ENCODE results near the gene SETBP1.

The SETBP1 gene

DNA sequence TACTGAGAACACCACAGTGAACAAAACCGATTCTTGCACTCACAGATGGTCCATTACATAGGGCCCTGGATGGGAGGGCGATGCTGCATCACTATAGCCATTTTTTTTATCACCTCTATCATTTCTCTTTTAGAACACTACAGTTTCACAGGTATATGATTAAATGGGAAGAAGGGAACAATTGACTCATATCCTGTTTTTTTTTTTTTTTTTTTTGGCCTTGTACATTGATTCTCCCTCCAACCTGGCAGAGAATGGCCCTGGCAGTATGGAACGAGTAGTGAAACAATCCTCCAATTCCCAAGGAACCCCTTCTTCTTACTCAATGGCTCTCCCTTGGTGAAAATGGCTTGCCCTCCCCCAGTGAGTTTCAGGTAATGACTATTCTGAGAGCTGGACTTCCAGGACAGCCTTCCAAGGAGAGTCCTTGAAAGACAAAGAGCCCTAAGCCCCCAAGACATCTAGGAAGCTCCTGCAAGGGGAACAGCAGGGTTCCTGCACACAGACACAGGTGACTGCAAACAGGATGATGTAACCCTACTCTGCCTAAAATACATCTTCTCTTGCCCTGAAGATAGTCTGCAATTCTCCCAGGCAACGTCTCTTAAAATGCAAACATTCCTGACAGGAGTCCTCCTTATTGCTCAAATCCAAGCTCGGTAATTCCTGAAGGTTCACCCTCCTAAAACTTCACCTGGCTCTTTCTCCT is 405.4 kb downstream of the SETBP1 start:
- no peak for DNase-seq

DNA sequence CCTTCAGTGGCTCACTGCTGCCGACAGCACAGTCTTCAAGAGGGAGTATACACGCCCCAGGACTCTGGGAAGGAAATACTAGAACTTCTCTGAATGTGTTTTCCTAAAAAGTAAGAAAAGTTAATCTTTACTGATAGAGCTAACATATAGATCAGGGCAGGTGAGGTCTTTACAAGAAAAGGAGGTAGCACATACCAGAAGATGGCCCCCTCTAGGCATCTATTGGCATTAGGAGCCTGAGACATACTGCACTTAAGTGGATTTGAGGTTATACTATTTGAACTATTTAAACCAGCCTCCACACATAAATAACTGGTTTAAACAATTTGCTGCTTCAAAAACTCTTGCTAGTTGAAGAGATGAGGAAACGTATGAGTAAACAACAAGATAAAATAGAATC is 406.1 kb downstream of the SETBP1 start:
- no peak for DNase-seq

DNA sequence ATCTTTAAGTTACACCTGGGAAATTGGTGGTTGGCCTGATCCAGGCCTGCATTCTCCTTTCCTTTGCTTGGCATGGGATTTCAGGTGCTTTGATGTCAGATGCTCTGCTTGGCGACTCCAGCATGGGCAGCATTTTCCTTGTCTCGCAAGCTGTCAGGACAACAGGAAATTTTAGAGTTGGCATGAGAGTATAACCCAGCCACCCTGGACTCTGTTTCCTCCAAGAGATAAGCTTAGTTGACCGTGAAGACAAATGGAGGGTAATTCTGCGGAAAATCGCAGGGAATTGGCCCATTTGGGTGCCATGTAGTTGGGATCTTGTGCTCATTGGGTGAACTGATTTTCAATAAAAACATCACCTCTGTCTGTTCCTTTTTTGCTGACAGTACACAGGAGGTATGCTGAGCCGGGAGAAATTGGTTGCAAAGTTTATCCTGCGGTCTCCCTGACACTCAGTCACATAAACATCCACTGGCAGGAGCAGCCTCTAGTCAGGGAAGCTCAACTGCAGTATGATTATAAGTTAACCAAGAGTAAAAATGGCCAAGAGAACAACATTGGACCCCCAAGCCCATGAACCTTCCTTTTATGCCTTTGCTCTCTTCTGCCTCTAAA is 409.9 kb downstream of the SETBP1 start:
- no peak for DNase-seq

DNA sequence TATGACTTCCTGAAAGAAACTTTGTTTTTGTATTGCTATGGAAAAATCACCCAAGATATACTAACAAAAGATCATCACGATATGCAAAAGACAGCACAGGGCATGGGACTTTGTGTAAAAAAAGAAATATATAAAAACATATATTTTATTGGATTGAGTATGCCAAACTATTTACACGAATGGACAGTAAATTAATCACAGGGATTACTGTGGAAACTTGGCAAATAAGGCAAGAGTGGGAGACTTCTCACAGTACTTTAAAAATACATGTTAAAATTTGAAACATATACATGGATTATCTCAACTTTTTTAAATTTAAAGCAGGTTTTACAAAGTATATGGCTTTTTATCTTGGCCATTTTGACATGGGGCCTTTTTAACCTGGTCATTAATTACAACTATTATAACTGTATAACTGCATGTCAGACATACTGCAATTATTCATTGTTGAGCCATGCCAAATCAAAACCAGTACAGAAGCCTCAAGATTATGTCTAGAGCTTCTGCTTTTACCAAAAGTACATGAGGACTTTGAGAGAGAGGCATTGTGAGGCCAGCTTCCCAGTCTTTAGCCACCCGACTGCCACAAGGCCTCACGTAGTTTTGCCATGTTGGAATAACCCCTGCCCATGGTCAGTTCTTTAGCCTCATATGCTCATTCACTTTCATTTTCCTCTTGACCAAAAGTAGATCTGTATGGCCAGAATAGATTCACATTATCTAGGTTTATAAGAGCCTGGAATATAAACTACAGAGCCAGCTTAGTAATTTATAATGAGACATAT is 419.8 kb downstream of the SETBP1 start:
- DNase-seq, result no peak

DNA sequence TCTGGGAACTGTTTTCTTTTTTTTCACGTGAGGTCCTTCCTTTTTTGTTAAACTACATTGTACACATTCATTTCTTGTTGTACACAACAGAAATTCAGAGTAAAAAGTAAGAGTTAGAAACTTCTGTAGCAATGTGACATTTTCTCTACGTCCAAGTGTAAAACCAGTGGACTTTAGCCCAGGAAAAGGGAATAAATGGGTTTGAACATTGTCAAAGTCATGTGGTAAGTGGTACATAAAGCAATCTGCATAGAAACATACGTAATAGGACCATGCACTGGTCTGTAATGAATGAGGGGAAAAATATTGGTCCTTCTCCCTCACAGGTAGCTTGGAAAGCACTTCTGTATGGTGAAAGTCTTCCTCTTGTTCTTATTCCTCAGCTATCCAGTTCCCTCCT is 421.4 kb downstream of the SETBP1 start:
- DNase-seq, result no peak

DNA sequence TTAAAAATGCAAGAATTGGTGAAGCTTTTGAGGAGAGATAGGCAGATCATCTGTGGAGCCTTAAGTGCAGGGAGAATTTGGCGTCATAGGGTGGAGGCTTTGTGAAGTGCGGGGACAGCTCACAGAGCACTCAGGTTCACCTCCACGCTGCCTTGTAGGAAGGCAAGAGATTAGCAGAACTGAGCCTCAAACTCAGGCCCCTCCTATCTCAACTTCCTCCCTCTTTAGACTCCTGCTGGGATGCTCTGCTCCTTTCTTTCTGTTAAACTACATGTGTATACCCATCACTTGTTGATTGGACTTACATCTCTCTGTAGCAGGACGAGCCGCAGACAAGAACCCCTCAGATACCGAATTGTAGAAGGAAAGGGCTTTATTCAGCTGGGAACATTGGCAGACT is 422.2 kb downstream of the SETBP1 start:
- DNase-seq, result no peak

DNA sequence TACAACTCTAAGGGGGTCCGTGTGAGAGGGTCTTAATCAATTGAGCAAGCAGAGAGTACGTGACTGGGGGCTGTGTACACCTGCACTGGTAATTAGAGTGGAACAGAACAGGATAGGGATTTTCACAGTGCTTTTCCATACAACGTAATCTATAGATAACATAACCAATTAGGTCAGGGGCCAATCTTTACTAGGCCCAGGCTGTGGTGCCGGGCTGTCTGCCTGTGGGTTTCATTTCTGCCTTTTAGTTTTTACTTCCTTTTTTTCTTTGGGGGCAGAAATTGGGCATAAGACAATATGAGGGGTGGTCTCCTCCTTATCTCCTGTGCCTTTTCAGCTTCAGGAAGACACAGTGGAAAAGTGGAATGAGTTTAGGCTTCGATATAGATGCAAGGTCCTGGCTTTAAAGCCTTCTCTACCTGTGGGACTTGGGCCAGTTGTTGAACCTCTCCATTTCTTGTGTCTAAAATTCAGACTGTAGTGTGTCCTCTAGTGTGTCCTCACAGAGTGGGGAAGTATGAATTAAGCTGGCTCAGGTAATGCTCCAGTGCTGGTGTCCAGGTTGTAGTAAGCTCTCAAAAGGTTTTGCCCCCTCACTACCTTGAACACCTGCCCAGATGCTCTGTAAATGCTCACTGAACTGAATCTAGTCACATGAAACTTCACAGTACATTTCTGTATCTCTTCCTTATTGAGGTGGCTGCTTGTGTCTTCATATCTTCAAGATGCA is 422.8 kb downstream of the SETBP1 start:
- DNase-seq, result no peak

DNA sequence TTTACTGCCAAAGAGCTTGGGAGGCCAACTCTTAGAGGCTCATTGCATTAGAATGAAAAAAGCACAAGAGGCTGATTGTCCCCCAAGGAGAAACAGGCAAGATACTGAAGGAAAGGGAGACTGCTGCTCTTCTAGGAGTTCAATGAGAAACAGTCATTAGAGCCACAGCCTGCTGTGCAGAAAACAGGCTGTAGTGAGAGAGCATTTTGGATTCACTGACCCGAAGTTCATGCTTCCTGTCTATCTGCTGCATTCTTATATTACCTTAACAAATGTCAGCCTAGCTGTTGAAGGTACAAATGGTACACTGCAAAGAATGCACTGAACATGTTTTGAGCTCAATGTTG is 423.3 kb downstream of the SETBP1 start:
- DNase-seq, result no peak

DNA sequence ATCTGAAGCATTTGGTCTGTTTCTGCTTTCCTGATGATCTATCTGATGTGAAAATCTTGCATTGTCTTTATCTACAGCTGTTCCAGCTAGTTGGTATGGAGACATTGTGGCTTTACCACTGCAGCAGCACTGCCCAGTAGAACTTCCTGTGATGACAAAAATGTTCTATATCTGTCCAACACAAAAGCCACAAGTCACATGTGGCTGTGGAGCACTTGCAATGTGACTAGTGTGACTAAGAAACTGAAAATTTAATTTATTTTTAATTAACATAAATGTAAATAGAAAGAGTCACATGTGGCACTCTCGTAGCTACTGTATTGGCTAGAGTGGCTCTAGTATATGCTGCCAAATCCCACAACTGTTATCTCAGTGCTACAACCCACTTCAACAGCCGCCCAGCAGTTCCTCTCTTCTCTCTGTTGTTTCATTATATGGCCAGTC is 425.7 kb downstream of the SETBP1 start:
- DNase-seq, result peak; percentile 54

DNA sequence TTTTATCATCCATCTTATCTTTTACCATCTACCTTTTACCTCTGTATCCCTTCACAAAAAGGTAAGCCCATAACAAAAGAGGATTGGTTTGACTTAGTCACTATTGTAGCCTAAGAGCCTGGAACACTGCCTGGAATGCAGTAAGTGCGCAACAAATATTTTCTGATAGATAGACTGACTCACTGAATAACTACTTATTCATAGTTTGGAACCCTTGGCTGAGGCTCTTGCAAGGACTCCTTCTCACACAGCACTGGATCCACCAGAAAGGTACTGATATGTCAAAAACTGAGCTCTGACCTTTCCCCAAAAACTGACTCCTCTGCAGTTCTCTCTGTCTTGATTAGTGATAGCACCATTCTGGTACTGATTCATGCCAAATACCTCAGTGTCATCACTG is 426.7 kb downstream of the SETBP1 start:
- no peak for DNase-seq

DNA sequence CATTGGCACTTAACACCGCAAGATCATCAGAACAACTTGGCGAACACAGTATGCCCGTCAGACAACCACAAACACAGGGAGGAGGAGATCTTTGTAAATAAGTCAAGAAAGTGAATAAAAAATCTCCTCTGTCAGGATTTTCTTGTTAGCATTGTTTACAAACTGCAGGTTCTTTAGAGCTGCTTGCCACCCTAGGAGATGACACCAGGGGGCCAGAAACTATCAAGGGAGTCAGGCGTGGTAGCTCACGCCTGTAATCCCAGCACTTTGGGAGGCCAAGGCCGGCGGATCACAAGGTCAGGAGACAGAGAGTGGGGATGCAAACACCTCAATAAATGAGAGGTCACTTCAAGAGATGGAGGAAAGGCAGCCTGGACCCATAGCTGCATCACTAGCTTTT is 428.1 kb downstream of the SETBP1 start:
- no peak for DNase-seq

DNA sequence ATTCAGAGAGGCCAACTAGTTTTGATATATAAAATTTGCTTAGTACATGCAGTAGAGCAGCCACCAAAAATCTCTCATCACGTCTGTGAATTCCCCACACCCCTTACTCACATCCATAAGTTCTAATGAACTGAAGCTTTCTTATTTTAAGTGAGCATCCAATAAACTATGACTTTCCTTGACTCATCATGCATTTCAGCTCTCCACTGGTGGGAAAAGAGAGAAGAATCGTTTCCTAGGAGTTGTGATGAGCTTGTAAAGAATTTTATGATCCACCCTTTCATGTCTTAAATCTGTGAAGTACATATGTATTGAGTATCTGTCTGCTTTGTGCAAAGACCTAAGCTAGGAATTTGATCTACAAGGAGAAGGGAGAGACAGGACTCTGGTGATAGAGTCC is 428.6 kb downstream of the SETBP1 start:
- DNase-seq, result no peak

DNA sequence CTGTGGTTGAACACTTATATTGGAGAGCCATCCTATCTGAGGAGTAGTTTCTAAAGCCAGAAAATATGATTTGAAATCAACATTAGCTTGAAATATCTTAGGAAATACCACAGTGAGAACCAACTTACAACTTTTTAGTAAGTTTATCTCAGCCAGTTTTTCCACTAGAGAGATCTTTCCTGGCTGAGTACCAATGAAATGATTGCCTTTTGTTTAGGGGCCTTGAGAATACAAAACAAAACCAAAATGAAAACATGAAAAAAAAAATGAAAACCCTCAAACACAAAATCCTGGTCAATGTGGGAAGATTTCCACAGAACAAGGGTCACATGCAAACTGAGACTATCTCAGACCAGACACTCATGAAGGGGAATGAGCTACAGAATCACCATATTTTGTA is 429.0 kb downstream of the SETBP1 start:
- DNase-seq, result no peak

DNA sequence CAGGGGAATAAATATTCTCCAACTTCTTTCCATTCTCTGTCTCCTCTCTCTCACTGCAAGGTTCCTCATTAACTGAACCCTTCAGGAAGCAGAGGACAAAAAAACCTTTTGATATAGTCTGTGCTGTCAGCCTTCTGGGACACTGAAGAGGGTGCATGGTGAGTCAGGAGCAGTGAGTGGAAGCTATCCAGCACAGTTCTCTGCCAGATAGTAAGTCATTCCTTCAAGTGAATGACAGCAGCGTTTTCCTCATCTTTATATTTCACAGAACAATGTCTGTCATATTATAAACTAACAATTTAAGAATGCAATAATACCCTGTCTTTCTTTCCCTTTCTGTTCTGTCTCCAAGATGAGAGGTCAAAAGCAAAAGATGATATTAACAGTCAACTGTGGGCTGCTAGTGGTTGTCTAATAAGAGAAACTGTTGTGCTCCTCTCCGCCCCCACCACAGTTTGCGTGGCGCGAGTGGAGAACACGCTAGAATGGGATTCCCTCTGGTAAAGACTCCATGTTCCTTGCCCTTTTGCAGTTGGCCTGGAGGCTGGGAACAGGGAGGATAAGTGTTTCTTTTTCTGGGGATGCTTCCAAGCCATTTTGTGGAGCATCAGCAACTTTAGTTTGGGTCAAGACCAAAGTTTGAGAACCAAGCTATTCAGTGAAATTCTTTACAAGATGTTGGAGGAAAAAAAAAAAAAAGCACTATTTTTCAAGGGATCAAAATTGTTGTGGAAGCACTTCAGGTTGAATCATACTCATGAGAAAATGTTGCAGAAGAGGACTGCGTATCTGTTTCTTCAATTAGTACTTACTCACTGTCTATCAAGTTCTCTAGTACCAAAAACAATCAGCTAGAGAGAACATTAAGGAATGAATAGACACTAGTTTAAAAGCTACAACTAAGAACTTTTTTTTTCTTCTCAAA is 430.2 kb downstream of the SETBP1 start:
- no peak for DNase-seq

DNA sequence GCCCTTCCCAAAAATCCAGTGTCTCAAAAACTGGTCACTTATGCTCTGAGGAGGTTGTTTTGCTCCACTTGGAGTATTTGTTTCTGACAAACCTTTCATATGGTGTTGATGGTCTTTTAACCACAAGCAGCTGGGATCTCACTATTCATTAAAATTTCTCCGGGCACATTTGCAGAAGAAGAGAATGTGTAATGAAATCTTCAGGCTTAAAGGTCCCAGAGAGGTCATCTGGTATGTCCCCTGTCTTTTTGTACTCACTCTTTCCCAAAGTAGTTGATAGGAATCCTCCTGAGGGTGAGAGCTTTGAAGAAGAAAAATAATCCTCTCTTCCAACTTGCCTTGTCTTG is 430.8 kb downstream of the SETBP1 start:
- DNase-seq, result no peak

DNA sequence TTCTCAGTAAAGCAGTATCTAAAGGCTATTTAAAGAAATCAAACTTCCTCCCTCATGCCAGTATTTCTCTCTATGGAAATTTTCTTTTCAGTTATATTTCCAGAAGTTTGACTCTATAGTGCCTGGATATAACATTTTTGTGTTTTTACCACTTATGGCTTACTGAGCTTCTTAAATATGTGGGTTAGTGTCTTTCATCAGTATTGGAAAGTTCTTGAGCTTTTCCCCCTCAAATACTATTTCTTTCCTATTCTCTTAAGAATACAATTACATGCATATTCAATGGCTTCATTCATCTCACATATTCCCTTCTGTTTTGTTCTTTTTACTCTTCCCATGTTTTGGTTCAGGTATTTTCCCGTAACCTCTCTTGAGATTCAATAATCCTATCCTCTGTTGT is 432.0 kb downstream of the SETBP1 start:
- DNase-seq, result no peak

DNA sequence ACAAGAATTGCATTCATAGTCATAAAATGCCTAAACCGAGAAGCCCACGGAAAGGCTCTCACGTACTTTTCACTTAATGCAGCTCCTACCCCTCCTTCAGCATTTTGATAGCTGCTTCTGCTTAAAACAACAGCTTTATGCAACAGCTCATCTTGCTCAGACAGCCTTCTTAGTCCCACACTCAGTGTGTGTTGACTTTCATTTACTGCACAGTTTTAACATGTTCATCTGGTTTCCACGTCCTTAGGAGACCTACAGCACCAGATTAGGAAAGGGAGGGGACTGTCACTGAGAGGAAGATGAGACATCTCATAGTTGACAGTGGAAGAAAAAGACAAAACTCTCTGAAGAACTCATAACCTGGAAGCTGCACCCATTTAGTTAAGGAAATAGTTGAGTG is 435.4 kb downstream of the SETBP1 start:
- DNase-seq, result no peak
